ENCODE data around the gene IGF2R.

- TF ChIP-seq CTCF (IDR thresholded peaks at IDR 0.05; ENCODE audit: poor library complexity), result no peak
- TF ChIP-seq EZH2 (IDR thresholded peaks at IDR 0.05; ENCODE audit: borderline replicate concordance), result no peak
- no peak for TF ChIP-seq EZH2phosphoT487 (IDR thresholded peaks at IDR 0.05; ENCODE audit: low read depth, severe bottlenecking, unreplicated experiment)
Measured at GRCh38 chr6:159972506-159973268, 3.8 kb downstream of the IGF2R start.
